Measurements from ENCODE around the gene GPS1. TPM values are rescaled to one million over a fixed set of nuclear protein-coding genes. Genes with fewer than 3 reads are reported as not detected.

Gene GPS1
- total RNA-seq, 2 donors from 2014 or later, result 60.3 to 77.1 TPM

- DNase-seq (ENCODE audit: low spot score in 2 of 2), result no peak
- Mint-ChIP-seq H3K36me3 (peaks cover 4 to 8% of the 10 kb centered on the region in 2 donors), H3K9me3 (no peaks in the 10 kb centered on the region), H3K27ac (peak overlapping the region; percentile 59 to 72)
- ATAC-seq, result no peak
Observed at GRCh38 chr17:82095777-82096708, 44.3 kb downstream of the GPS1 start.

DNA sequence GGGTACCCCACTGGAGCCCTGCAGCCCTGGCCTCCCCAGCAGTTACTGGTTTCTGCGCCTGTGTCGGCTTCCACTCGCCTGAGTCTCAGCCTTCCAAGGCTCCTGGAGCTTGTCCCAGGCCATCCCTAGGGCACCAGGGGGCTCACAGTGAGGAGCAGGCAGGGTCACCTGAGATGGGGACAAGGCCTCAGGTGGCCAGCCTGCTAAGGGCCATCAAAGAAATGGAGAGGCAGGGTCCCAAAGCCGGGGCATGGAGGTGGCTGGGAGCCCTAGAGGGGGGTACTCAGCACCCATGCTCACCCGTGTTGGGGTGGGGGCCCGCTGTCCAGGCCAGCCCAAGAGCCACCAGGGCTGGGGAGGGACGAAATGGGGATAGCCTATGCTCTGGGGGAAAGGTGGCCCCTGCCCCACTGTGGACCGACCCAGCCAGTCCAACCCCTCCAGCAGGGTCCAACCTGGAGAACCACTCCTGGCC lies 45.0 kb downstream of the GPS1 start:
- peaks cover 4 to 8% of the 10 kb centered on the region in 2 donors for H3K36me3 Mint-ChIP-seq
- no peaks in the 10 kb centered on the region for H3K9me3 Mint-ChIP-seq
- no peak for ATAC-seq
- peak overlapping the region in 1 of 2 donors; percentile 60 for H3K27ac Mint-ChIP-seq
- no peak for DNase-seq (ENCODE audit: low spot score in 2 of 2)

DNA sequence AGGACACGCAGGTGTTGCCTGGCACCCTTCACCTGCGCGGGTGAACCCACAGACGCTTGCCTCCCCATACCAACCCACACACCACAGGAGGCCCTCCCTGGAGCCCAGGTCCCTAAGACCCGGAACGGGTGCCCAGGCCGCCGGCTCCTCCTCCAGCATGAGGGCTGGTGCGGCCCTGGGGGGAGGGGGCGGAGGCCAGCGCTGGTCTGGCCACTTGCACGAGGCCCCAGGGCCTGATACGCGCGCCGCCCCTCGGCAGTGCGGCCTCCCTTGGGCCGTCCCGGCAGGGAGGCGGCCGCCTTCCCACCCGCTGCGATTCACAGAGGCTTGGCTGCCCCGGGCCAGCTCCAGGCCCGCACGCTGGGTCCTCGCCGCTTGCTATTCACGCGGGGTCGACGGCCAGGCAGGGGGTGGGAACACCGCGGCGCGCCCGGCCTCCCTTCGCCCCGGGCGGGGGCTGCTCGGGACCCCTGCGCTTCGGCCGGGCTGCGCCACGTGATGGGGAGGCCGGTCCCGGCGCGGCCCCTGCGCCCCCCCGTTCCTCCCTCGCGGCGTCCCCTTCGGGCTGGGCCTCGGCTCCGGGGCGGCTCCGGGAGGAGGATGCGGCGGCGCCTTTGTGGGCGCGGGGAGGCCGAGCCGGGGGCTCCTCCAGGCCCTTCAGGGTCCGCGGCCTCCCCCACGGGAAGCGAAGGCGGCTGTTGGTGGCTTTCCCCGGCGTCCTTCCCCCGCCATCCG lies 45.7 kb downstream of the GPS1 start:
- Mint-ChIP-seq H3K27ac (peak overlapping the region in 1 of 2 donors; percentile 60), H3K36me3 (peaks cover 4 to 8% of the 10 kb centered on the region in 2 donors), H3K9me3 (no peaks in the 10 kb centered on the region)
- DNase-seq (ENCODE audit: low spot score in 2 of 2) (peak in 1 of 2 donors; percentile 38), ATAC-seq (peak; percentile 0 to 1)

DNA sequence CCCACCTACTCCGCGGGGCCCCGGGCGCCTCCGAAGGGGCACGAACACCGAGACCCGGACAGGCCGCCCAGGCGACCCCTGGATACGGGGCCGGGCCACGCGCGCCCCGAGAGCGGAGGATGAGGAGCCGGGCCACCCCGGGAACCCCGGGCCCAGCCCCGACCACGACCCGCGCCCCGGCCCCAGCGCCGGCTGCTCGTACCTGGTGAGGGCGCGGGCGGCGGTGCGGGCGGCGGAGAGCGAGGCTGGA lies 46.1 kb downstream of the GPS1 start:
- ATAC-seq, result no peak
- Mint-ChIP-seq H3K36me3 (peaks cover 4 to 8% of the 10 kb centered on the region in 2 donors), H3K9me3 (no peaks in the 10 kb centered on the region), H3K27ac (no peak overlapping the region)
- no peak for DNase-seq (ENCODE audit: low spot score in 2 of 2)

- Mint-ChIP-seq H3K27ac (peak within 1 kb of the TSS; percentile 60 to 89), H3K9me3 (no peaks in the 10 kb centered on the region), H3K36me3 (peaks cover under 1 to 5% of the 10 kb centered on the region in 2 donors)
- ATAC-seq (peak; percentile 83 to 85), DNase-seq (ENCODE audit: low spot score in 2 of 2) (peak; percentile 95 to 96)
Observed at GRCh38 chr17:82098169-82098938, 46.7 kb downstream of the GPS1 start, which contains the start of gene FASN. Gene FASN, minus strand, starts transcription at chr17:82098236. Its CDS starts 1,791 bp downstream, at chr17:82096445.

GRCh38 chr17:82098939-82099763 lies 47.5 kb downstream of the GPS1 start:
- DNase-seq (ENCODE audit: low spot score in 2 of 2) (no peak), ATAC-seq (peak; percentile 1 to 9)
- Mint-ChIP-seq H3K36me3 (peaks cover 0 to 4% of the 10 kb centered on the region in 2 donors), H3K27ac (peak overlapping the region; percentile 89 to 93), H3K9me3 (no peaks in the 10 kb centered on the region)

DNA sequence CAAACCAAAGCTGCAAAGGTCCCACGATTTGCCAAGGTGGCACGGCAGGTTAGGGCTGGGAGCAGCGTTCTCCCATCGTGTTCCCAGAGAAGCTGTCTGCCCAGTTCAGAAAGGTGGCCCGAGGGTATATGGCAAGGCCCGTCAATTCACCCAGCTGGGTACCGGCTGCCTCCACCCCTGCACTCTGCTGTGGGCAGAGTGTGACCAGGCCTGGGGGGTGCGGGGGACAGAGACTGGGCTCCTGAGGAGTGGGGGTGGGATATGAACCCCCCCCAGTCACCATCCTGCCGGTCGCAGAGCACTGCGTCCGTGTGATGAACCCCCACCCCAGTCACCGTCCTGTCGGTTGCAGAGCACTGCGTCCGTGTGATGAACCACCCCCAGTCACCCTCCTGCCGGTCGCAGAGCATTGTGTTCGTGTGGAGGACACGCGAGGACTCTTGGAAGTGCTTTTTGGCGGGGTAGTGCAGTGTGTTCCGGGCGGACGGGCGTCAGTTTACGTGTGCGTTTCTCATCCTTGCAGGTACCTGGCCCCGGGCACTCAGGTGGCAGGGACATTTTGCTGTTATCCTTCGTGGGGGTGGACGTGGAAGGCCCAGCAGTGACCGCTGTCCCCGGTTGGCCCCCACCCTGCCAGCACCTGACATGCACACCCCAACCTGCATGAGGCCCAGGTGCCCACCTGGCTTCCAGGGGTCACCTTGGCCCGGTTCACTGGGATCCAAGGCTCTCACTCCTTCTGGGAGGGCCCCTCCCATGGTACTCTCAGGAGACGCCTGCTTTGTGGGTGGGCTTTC lies 49.0 kb downstream of the GPS1 start:
- H3K9me3 Mint-ChIP-seq, result no peaks in the 10 kb centered on the region
- H3K27ac Mint-ChIP-seq, result peak overlapping the region in 1 of 2 donors; percentile 30

GRCh38 chr17:82101301-82101715 lies 49.6 kb downstream of the GPS1 start:
- ATAC-seq (no peak), DNase-seq (ENCODE audit: low spot score in 2 of 2) (no peak)
- H3K36me3 Mint-ChIP-seq, result peaks cover 0 to 6% of the 10 kb centered on the region in 2 donors
- H3K27ac Mint-ChIP-seq, result peak overlapping the region in 1 of 2 donors; percentile 30
- H3K9me3 Mint-ChIP-seq, result no peaks in the 10 kb centered on the region

More for the DNA sequence above, 49.0 kb downstream of the GPS1 start:
- peaks cover 0 to 4% of the 10 kb centered on the region in 2 donors for H3K36me3 Mint-ChIP-seq
- ATAC-seq (no peak), DNase-seq (ENCODE audit: low spot score in 2 of 2) (no peak)

- H3K36me3 Mint-ChIP-seq, result peaks cover 0 to 9% of the 10 kb centered on the region in 2 donors
- H3K27ac Mint-ChIP-seq, result no peak overlapping the region
- no peak for ATAC-seq
- H3K9me3 Mint-ChIP-seq, result no peaks in the 10 kb centered on the region
- DNase-seq (ENCODE audit: low spot score in 2 of 2), result no peak
Observed at GRCh38 chr17:82101767-82102679, 50.3 kb downstream of the GPS1 start.

DNA sequence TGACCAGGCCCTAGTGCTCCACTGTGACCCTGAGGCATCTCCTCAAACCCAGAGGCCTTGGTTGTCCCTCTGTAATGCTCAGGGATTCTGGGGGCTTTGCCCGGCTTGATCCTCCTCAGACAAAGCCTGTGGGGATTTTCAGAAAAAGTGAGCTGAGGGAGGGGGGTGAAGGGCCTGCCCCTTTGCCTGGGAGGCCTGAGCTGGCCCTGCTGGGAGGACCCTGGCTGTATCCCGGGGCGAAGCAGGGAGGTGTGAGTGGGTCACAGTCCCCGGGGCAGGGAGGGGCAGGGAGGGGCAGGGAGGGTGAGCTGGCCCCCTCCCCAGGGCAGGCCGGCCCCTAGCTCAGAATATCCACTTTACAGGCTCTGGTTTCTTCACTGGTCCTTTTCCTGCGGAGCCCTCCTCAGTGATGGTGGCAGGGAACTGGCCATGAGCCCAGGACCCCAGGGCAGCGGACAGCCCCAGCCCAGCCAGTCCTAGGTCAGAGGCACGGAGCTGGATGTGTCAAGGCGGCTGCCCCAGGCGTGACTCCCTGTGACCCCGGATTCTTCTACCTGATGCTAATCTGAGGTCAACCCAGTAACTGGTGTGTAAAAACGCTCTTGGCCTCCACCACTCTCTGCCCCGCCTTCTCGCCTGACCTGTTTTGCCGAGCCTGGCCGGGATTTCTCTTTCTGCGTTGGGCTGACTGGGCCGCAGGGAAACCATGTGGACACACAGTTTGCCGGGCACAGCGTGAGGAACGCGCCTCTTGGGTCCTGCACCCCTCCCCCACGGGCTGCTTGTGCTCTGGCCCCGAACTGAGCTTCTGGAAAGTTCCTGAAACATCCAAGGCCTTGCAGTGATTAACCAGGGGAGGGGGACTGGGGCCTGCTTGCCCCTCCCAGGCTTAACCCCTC lies 52.1 kb downstream of the GPS1 start:
- peaks cover 0 to 9% of the 10 kb centered on the region in 2 donors for H3K36me3 Mint-ChIP-seq
- no peak for DNase-seq (ENCODE audit: low spot score in 2 of 2)
- H3K27ac Mint-ChIP-seq, result peak overlapping the region in 1 of 2 donors; percentile 18
- H3K9me3 Mint-ChIP-seq, result no peaks in the 10 kb centered on the region
- no peak for ATAC-seq

GRCh38 chr17:82104797-82105416 lies 53.2 kb downstream of the GPS1 start:
- Mint-ChIP-seq H3K27ac (peak overlapping the region; percentile 68 to 91), H3K9me3 (no peaks in the 10 kb centered on the region), H3K36me3 (peaks cover 0 to 9% of the 10 kb centered on the region in 2 donors)
- no peak for DNase-seq (ENCODE audit: low spot score in 2 of 2)
- ATAC-seq, result no peak

DNA sequence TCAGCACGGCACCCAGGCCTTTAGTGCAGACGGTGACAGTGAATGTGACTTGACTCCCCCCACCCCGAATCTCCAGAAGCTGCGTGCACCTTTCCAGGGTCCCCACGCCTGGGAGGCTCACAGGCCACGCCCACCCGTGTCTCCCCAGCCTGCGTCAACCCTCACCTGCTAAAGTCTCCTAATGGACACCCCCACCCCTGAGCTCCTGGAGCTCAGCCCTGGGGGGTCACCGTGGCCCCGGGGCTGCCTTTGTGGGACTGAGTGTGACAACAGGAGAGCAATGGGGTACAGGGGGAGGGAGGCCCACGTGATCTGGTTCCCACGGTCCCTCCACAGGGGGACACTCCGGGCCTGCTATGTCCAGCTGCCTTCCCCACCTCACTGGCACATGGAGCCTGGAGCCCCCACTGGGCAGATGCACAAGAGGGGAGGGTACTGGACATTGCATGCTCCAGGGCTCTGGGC lies 53.8 kb downstream of the GPS1 start:
- no peak for DNase-seq (ENCODE audit: low spot score in 2 of 2)
- ATAC-seq, result no peak
- H3K36me3 Mint-ChIP-seq, result peaks cover 0 to 9% of the 10 kb centered on the region in 2 donors
- H3K27ac Mint-ChIP-seq, result peak overlapping the region; percentile 91 to 95
- H3K9me3 Mint-ChIP-seq, result no peaks in the 10 kb centered on the region
